HG03159 (cell line): ENCODE measurements around the gene YAP1.

Experiments
- ATAC-seq: cut with Tn5 transposase; IDR thresholded peaks from one replicate; pipeline ENCODE4 v1.9.1; 2021; ENCODE audit warnings: mild to moderate bottlenecking, moderate library complexity; ENCODE audit not compliant: unreplicated experiment

The YAP1 gene

DNA sequence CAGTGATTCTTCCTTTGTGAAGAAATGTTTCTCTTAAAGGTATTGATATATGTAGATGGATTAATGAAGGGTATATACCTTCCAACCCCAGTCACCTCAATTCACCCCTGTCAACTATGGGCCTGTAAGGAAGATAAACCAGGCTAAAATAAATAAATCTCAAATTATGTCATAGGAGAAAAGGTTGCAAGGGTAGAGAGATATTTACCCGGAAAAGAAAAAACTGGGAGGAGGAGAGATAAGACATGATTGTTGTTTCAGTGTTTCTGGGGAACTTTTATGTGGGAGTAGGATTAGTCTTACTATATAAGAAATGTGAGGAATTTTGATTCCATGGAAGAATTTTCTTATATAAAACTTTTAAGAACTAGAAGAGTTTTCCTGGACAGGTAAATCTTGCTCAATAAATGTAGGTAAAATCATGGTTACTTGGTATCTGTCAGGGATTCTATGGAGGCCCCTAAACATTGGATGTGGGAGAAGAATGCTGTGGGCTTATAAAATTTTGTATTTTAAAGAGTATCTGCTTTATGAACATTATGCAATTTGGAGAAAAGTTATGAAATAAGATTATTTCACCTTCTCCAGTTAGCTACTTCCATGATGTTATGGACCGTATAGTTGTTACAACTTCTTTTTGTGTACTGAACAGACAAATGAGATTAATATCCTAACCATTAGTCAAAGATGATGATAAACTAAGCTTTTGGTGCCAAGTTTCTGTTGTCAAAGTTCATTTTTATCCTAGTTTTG is 6.4 kb downstream of the YAP1 start:
- no peak for ATAC-seq

DNA sequence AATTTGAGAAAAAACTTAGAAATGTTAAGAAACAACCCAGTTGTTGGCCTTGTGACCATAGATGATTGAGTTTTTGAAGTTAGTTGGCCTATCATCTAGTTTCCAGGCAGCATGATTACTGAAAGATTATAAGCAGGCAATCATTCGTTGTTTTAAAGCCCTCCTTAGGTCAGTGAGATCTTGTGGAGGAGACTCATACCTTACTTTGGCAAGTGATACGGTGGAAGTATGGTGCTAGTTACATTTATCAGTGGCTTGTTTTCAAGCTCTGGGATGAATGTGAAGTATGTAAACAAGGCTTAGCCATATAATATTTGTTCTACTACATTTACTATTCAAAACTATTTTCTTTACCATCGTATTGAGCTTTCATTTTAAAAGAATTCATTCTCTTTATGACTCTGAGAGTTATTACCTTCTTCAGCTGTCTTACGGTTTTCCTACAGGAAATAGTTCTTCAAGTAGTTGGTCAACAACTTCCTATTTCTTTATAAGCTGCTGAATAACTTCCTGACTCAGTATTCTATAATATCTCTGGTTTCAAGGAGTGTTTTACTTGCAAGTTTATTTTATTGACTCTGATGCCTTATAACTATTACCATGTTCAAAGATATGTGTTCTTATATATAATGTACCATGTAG is 7.3 kb downstream of the YAP1 start:
- no peak for ATAC-seq

DNA sequence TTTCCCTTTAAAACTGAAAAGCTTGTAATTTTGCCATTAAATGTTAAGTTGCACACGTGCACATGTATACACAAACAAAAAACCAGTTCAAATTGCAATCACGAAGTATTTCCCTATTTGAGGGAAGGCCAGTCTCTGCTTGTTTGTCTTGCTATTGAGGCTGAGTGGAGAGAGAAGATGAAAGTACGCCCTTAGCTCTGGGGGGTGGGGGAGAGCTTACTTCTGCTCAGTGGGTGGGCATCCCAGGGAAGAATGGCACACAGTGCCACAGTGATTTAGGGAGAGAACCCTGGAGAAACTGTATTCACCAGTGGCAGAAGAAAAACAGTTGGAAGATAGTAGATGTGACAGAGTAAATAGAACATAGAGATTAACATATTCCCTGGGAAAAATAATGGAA is 8.7 kb downstream of the YAP1 start:
- no peak for ATAC-seq

DNA sequence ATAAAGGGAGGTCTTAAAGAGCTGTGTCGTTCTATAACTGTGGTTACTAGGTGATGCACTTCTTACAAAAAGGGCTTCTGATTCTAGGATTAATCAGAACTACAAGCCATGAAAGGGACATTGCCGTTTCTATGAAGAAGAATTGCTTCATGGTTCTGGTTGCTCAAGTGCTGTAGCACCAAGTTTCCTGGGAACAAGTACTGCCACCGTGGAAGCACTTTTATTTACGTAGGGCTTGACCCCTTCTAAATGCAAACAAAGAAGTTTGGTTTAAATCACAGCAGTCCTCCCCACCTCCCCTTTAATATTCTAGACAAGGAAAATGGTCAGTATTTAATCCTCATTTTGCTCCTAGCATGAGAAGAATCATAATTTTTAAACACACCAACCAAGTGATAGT is 9.8 kb downstream of the YAP1 start:
- ATAC-seq = no peak

DNA sequence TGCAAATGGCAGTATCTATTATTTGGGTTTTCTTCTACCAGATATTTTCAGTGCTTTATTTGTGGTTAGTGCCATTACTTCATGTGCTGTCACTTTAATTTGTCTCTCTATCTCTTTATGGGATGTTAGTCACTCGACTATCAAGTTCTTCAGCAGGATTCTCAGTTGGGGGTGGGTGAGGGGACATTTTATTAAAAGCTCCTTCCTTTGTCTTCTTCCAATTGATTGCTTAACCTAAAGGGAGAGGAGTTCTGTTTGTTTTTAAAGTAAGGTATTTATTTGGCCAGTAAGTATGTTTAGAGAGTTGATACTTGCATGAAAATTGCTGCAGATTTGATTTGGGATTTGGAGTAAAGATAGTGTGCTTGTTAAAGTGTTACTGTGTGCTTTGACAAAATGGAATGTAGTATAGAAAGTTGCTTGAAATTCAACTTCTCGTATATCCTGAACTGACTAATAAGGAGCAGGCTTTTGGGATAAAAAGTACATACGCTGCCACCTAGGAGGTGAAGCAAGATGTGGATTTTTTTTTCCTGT is 10.3 kb downstream of the YAP1 start:
- no peak for ATAC-seq

DNA sequence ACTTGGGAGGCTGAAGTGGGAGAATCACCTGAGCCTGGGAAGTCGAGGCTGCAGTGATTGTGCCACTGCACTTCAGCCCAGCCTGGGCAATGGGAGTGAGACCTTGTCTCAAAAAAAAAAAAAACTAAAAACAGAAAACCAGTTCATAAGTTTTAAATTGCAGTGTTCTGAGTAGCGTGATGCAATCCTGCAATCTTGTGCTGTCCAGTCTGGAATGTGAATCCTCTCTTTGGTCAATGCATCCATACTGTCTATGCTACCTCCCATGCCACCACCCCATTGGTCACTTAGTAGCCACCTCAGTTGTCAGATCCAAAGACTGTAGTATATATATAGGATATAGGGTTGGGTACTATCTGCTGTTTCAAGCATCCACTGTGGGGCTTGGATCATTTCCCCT is 11.1 kb downstream of the YAP1 start:
- no peak for ATAC-seq

DNA sequence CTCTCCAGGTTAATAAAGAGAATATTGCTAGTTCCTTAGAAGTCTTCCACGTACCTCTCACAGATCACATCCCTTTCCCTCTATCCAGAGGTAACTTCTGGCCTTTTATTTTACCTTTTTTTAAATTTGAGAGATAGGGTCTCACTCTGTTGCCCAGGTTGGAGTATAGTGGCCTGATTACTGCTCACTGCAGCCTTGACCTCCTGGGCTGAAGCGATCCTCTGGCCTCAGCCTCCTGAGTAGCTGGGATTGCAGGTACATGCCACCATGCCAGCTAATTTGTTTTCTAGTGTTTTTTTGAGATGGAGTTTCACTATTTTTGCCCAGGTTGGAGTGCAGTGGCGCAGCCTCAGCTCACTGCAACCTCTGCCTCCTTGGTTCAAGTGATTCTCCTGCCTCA is 24.4 kb downstream of the YAP1 start:
- no peak for ATAC-seq

DNA sequence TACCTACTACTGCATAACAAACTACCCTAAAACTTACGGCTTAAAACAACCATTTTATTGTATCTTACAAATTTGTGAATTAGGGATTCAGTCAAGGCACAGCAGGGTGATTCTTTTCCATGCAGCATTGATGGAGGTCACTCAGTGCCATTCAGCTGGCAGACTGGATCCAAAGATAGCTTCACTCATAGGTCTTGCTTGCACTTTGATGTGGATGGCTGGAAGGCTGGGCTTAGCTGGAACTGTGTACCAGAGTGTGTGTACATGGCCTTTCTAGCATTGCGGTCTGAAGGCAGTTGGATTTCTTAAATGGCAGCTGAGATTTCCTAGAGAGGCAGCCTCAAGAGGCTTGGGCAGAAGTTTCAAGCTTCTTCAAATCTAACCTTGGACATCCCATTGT is 25.0 kb downstream of the YAP1 start:
- no peak for ATAC-seq

DNA sequence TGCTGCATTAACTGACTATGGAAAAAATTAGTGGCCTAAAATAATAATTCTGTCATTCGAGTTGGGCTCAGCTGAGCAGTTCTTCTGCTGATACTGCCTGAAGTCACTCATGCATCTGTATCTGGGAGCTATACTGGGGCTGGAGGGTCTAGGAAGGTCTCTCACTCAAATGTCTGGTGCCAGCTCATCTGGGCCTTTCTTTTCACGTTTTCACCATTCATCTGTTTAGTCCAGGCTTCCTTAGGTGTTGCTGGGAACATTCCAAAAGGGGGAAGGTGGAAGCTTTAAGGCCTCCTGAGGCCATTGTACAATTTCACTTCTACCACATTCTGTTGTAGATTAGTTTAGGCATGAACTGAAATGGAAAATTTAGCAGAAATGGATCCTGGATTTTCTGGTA is 28.0 kb downstream of the YAP1 start:
- ATAC-seq = no peak

DNA sequence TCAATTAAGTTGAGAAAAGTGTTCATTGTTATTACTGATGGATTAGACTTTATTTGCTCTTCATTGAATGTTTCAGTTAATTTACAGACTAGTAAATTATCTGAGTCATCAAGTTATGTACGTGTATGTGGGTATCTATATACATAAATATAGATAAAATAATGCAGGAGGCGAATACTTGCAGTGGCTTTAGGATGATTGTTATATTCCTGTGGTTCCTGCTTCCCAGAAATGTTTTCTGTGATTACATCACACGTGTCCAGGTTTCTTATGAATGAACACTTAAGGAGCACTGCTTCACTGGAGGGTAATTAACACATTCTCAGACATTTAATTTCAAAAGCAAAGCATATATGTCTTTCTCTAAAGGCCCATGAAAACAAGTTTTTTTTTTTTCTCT is 28.4 kb downstream of the YAP1 start:
- no peak for ATAC-seq

DNA sequence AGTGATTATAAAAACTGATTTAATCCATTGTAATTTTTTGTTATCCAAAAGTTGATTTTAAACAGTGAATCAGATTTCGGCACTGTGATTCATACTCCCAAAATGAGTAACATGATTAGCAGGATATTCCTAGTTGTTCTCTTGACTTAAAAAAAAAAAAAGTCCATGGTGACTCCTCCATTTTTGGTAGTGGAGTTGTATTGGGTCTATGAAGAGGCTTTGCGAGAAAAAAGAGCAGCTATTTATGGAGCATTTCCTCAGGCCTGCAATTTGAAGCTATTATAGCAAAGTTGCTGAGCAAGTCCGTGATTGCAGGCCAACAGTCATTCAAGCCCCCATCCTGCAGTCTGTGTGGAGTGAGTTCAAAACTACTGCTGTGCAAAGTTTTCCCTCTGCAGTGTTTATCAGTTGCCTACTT is 28.8 kb downstream of the YAP1 start:
- ATAC-seq = no peak

DNA sequence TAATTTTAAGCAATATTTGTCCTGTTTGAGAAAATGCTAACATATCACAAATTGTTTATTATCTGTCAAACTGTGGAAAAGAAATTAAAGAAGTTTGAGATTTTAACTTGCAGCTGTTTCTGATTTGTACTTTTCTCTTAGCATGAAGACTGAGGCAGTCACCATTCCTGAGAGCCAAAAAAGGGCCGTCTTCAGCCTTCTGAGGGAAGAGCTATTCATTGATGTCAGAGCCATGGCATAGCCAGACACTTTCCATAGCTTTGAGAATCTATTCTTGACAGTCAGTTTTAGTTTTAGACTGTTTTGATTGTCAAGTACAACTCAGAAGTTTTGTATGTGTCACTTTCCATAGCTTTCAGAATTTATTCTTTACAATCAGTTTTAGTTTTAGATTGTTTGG is 32.1 kb downstream of the YAP1 start:
- no peak for ATAC-seq

DNA sequence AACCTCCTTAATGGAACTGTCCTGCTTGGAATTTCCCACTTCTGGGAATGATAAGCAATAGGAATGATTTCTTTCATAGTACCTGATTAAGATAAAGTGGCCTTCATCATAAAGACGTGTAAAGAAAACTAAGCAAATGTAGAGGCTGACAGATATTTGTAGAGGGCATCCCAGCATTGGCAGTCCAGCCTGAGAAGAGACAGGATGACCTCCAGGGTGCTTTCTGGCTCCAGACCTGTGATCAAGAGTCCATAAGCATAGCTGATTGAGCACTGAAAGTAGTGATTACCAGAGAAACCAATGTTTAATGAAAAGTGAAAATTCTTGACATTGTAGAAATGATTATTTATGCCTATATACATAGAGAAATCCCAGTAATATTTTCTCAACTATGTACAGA is 33.6 kb downstream of the YAP1 start:
- no peak for ATAC-seq

DNA sequence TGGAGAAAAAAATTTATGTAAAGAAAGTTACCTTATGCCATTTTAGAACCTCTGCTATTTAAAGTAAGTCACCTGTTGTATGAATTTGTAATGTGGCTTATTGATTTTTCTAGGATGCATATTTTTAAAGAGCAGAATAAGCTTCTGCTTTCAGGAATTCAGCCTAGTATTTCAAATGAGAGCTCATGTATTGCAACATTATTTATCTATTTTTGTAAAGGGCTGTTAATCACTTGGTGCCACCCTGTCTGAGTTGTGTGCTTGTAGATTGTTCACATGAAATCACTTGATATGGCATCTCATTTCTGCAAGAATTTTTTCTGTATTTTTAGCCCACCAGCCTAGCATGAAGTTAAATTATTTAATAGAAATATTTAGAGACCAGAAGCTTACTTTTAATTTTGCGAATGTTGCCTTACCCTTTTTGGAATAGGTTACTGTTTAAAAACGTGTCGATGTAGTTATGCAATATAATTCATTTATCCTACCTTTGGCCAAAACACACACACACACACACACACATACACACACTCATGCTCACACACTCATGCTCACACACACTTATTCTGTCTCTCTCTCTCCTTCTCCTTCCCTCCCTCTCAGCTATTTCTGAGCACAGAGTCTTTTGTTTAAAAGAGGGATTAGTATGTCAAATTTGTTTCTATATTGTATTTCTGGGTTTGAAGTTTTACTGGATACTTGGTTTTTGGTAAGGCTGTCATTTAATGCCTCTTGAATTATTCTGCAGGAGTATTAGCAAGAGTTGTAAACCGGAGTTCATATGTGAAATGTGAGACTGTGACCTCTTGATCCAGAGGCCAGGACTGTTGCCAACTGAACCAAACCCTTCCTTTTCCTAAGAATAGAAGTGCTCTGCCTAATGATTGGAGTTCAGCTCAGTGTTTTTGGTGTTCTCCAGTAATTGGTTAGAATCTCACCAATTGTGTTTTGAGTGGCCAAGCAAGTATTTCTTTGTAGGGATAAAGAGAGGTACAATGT is 34.4 kb downstream of the YAP1 start:
- ATAC-seq = no peak

DNA sequence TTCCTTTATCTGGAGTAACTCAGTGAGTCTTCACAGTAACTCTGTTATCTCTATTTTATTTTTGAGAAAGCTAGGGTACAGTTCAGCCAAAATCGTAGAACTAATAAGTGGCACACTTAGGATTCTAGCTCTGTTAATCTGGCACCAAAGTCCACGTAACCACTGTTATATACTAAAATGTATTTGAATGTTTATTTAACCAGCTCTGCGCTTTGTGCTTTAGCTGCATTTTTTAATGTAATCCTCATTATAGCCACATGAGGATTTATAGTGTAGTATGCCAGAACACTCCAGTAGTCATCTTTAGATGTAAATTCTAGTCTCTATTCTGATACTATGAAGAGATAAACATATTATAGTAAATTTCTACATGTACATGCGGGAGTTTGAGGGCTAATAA is 36.8 kb downstream of the YAP1 start:
- no peak for ATAC-seq

DNA sequence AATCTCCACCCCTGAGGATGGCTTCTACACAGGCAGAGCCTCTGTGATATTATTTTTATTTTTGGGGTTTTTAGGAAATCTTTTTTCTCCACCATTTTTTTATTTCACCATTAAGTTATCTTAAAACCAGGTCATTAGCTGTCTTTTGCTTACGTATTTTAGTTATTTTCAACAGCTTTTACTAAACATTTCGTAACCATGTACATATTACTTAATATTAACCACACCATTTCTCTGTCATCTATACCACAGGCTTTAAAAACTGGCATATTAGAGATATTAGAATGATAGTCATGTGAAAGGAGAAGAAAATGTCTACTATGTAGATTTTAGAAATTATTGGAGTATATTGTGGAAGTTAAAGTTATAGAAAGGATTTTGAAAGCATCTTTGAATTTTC is 37.4 kb downstream of the YAP1 start:
- no peak for ATAC-seq

DNA sequence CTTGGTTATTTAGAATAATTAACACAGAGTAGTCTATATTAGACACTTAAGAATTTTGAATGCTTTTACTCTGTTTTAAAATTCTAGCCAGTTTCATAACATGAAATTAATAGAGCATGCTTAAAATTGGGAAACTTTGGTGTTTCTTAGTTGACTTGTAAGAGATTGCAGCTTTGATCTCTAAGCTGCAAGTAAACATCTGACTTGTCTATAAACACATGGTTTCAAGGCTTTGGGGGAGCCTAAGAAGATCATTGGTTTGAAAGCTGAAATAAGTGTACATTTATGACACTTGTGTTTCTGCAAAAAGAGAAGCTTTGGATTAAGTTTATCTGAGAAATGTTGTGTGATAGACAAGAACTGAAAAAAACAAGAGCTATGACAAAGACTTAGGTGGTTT is 37.8 kb downstream of the YAP1 start:
- no peak for ATAC-seq

DNA sequence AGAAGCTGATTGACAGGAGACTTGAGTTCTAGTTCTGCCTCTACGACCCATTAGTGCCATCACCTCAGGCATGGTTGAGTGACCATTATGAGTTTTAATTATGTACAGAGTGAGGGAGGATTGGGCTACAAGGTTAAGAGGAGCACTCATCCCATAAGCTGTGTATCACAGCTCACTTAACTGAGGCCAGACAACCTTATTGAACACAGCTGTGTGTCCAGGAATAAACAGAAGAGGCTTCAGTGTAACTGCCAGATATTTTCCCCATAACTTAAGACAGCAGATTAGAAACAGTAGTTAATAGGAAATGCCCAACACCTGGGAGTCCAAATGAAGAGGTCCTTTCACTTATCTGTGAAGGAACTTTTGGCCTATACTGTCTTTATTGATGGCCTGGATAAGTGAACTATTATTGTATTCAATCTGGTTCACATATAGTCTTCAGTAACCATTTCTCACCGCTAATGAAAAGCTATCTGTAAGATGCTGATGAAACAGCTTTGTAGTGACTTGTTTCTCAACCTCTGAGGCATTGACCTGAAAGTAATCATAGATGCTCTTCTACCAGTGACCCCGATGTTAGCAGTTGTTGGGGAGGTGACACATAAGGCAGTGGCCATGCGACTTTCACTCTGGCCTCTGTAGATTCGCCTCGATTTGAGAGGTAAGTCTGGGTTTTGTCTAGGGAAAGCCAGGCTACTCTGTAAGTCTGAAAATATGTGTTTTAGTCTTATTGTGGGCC is 41.7 kb downstream of the YAP1 start:
- no peak for ATAC-seq

DNA sequence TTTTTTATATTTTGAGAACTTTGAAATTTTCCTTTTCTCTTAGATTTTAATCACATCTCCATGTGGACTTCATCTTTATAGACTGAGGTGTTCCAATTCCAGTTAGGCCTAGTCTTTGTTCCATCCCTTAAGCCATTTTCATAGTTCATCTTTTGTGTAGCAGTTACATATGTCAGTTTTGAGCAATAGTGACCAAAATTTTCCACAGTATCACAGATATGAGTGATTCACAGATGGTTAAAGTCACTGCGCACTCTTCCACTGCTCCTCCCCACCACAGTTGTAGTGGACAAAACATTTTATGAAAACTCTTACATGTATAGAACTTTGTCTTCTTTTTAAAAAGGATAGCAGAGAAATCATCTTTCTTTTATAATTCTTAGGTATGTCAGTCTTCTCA is 42.8 kb downstream of the YAP1 start:
- ATAC-seq = no peak

DNA sequence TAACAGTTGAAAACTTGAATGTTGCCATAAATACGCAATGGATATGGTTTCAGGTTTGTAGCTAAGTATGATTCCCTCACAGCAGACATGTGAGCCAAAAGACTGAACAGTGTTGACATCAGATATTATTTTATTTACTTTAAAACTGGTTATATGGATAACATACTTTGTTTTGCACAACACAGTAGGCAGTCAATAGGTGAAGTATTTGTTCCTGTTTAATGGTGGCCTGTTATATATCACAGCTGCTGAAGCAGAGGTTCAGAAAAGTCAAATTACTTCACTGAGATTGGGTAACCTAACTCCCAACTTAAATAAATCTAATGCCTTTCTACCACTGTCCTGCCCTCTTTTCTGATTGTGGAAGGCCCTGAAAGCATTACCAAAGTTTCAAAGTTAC is 44.6 kb downstream of the YAP1 start:
- no peak for ATAC-seq

DNA sequence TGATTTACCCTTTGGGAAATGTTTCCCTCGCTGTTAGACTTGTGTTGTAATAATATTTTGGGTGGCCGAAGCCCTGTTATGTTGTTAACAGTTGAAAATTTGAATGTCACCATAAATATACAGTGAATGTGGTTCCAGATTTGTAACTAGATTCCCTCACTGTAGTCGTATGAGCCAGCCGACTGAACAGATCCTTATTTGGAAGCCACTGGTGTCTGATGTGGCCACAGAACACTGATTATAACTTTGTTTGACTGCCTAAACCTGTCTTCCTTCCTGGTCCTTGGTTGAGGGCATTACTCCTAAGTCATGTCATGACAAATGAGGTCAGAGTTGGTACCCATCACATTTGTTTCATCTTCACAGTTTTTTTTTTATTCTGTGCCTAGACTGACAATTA is 45.4 kb downstream of the YAP1 start:
- no peak for ATAC-seq
